HL-60 (cell line): Measurements from ENCODE around the gene WDR55.
"Not testable (repeated sequence)": the region's sequence is repeated elsewhere in the genome, so short reads cannot be mapped to it uniquely, and the experiment has no call there.

Experiments used
- DNase-seq, 2 experiments: peaks; one replicate each; pipeline ENCODE4 v3.0.0-alpha.2; 2010 to 2020; ENCODE audit warnings: low read depth in 1 of 2, low spot score in 1 of 2
- H3K27ac ChIP-seq: fragments of 250-450 bp; sonication (Bioruptor Pico); replicated peaks from 2 replicates; pipeline ENCODE4 v1.5.1; 2020; ENCODE audit warnings: mild to moderate bottlenecking, moderate library complexity
- H3K27me3 ChIP-seq: fragments of 250-450 bp; sonication (Bioruptor Pico); 2 replicates; pipeline ENCODE4 v1.5.1; 2021; ENCODE audit warnings: mild to moderate bottlenecking, moderate library complexity; ENCODE audit not compliant: insufficient read depth, poor library complexity, severe bottlenecking
- H3K4me3 ChIP-seq: replicated peaks from 2 replicates; pipeline ENCODE4 v1.5.1; 2011; ENCODE audit warnings: mild to moderate bottlenecking, control low read depth, low read length; ENCODE audit not compliant: insufficient read depth
- GABPA ChIP-seq: IDR thresholded peaks from 2 replicates; pipeline ENCODE4 v1.6.1; 2012; ENCODE audit warnings: low read depth
- POLR2AphosphoS5 ChIP-seq: IDR thresholded peaks from 2 replicates; pipeline ENCODE4 v1.6.1; 2012; ENCODE audit warnings: low read depth
- SPI1 ChIP-seq: IDR thresholded peaks from 2 replicates; pipeline ENCODE4 v1.6.1; 2012; ENCODE audit warnings: low read depth, mild to moderate bottlenecking, borderline replicate concordance
- TF ChIP-seq, protein P1 (sequence below): IDR thresholded peaks from 2 replicates; pipeline ENCODE4 v1.6.1; 2012; ENCODE audit warnings: low read depth; ENCODE audit not compliant: insufficient replicate concordance
- TF ChIP-seq, protein P2 (sequence below): IDR thresholded peaks from one replicate; pipeline ENCODE4 v1.5.1; 2011; ENCODE audit warnings: low read length, control low read depth, inconsistent platforms; ENCODE audit not compliant: insufficient read depth

Gene WDR55

DNA sequence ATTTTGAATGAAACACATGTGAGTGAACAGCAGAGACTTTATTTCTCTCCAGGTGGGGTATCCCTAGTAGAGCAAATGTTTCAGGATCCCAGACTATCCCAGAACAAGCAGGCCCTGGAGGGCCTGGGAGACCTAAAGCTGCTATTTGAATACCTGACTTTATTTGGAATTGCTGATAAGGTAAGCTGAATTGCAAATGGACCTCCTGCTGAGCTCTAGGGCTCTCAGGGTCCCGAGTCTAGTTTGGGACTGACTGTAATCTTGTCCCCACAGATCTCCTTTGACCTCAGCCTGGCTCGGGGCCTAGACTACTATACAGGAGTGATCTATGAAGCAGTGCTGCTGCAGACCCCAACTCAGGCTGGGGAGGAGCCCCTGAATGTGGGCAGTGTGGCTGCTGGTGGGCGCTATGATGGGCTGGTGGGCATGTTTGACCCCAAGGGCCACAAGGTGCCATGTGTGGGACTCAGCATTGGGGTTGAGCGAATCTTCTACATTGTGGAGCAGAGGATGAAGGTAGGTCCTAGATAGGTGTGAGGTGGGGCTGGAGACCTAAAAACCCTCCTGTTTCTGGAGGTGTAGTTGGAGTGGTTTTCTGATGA, 32.3 kb downstream of the WDR55 start:
- H3K27me3 ChIP-seq = no peaks in the 10 kb centered on the region
- no peak overlapping the region for H3K27ac ChIP-seq
- TF ChIP-seq POLR2AphosphoS5 (no peak), SPI1 (no peak), GABPA (no peak)
- TF ChIP-seq, protein P1, sequence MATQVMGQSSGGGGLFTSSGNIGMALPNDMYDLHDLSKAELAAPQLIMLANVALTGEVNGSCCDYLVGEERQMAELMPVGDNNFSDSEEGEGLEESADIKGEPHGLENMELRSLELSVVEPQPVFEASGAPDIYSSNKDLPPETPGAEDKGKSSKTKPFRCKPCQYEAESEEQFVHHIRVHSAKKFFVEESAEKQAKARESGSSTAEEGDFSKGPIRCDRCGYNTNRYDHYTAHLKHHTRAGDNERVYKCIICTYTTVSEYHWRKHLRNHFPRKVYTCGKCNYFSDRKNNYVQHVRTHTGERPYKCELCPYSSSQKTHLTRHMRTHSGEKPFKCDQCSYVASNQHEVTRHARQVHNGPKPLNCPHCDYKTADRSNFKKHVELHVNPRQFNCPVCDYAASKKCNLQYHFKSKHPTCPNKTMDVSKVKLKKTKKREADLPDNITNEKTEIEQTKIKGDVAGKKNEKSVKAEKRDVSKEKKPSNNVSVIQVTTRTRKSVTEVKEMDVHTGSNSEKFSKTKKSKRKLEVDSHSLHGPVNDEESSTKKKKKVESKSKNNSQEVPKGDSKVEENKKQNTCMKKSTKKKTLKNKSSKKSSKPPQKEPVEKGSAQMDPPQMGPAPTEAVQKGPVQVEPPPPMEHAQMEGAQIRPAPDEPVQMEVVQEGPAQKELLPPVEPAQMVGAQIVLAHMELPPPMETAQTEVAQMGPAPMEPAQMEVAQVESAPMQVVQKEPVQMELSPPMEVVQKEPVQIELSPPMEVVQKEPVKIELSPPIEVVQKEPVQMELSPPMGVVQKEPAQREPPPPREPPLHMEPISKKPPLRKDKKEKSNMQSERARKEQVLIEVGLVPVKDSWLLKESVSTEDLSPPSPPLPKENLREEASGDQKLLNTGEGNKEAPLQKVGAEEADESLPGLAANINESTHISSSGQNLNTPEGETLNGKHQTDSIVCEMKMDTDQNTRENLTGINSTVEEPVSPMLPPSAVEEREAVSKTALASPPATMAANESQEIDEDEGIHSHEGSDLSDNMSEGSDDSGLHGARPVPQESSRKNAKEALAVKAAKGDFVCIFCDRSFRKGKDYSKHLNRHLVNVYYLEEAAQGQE = no peak
- TF ChIP-seq, protein P2, sequence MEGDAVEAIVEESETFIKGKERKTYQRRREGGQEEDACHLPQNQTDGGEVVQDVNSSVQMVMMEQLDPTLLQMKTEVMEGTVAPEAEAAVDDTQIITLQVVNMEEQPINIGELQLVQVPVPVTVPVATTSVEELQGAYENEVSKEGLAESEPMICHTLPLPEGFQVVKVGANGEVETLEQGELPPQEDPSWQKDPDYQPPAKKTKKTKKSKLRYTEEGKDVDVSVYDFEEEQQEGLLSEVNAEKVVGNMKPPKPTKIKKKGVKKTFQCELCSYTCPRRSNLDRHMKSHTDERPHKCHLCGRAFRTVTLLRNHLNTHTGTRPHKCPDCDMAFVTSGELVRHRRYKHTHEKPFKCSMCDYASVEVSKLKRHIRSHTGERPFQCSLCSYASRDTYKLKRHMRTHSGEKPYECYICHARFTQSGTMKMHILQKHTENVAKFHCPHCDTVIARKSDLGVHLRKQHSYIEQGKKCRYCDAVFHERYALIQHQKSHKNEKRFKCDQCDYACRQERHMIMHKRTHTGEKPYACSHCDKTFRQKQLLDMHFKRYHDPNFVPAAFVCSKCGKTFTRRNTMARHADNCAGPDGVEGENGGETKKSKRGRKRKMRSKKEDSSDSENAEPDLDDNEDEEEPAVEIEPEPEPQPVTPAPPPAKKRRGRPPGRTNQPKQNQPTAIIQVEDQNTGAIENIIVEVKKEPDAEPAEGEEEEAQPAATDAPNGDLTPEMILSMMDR = no peak
- no peak overlapping the region for H3K4me3 ChIP-seq
- no peak for DNase-seq

DNA sequence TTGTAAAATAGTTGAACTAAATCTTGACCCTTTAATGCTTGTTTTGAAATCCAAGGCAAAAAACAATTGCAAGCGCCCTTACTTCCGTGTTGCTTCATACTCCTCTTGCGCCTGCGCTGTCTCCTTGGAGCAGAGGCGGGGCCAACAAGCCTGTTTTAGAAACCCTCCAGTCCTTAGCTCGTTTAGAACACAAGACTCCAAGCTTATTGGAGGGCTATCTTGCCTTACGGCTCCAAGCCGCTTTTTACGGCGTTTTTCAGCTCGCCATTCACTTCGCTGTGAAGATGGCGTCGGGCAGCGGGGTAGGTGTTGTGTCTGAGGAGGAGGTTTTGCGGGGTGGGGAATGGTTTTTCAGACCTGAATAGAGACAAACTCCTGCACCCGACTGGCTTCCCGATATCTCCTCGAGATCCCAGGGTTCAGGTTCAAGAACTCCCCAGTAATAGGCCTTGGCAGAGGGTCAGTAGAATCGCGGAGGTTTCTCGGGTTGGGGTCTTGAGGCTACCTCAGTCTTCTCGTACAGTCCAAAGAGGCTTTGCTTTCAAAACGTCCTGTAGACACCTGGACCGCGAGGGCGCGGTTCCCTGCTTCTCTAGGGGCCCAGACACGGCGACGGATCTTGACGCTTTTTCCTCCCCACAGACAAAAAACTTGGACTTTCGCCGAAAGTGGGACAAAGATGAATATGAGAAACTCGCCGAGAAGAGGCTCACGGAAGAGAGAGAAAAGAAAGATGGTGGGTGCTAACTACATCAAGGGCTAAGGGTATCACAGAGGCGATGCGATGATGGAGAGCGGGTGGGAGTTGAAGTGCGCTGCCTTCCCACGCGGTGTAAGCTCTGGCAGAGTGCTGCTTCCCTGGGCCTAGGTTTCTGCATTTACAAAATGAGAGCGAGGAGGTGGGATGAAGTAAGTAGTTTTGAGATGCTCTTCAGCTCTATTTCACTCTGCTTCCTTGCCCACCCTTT, 35.8 kb downstream of the WDR55 start, which contains the start of gene ZMAT2:
TSS of gene ZMAT2 (plus strand) at position 271 of the 968 bp plus-strand sequence. CDS start at position 285, 14 bp downstream.
- Histone ChIP-seq H3K27me3 (no peaks in the 10 kb centered on the region), H3K27ac (peak within 1 kb of the TSS; percentile 66), H3K4me3 (peak within 1 kb of the TSS; percentile 92)
- peak; percentile 98 to 99 for DNase-seq
- TF ChIP-seq GABPA (no peak), SPI1 (no peak), POLR2AphosphoS5 (peak; percentile 91)
- TF ChIP-seq, protein P1 = peak; percentile 78

DNA sequence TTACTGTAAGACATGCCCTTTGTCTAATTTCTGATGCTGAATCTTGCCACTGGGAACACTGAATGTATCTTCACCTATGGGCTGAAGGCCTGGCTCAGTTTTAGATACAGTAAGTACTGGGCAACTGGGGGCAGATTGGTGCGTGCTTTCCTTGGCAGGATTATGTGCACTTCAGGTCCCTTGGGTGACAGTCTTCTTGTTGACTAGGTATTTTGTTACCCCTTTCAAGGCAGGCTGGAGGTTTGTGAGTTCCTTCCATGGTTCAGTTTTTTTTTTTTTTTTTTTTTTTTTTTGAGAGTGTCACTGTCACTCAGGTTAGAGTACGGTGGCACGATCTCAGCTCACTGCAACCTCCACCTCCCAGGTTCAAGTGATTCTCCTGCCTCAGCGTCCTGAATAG, 43.1 kb downstream of the WDR55 start:
- Histone ChIP-seq H3K27ac (no peak overlapping the region), H3K4me3 (no peak overlapping the region), H3K27me3 (no peaks in the 10 kb centered on the region)
- no peak for DNase-seq
- TF ChIP-seq POLR2AphosphoS5 (no peak), SPI1 (no peak), GABPA (no peak)
- TF ChIP-seq, protein P2 = no peak
- TF ChIP-seq, protein P1 = no peak

DNA sequence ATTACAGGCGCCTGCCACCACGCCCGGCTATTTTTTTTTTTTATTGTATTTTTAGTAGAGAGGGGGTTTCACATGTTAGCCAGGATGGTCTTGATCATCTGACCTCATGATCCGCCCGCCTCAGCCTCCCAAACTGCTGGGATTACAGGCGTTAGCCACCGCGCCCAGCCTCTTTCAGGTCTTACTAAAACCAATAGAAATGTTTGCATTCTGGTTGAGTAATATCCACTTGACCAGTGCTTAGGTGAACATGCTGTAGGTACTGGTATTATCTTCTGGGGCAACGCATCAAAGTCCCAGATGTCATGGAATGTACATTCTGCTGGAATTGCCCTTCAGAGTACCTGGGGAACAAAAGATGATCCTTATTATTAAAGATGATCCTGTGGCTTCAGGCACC, 44.1 kb downstream of the WDR55 start:
- not testable (repeated sequence) for DNase-seq, H3K4me3 ChIP-seq, H3K27ac ChIP-seq, H3K27me3 ChIP-seq
